Measurements from ENCODE around the gene IER3IP1.

DNA sequence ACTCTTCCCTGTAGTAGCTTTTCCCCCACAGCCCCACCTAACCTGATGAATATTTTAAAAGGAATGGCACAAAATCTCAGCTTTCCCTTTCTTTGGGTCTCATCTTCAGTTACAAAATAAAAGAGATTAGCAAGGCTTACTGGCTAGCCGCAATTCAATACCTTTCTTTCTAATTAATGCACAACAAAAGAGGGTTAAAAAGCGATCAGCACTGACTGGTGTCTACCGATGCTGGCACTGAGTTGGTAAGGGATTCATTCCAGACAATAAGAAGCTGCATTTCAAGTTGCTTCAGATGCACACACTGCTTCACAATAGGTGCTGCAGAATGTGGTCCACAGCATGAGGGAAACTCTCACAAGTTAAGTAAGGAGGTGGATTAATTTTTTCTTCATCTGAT lies 67.8 kb downstream of the IER3IP1 start:
- TF ChIP-seq POLR2AphosphoS5 (IDR thresholded peaks at IDR 0.05; ENCODE audit: low read depth, low read length) (no peak), TAF1 (IDR thresholded peaks at IDR 0.05; ENCODE audit: borderline replicate concordance, insufficient read depth, low read length) (no peak), SIN3A (IDR thresholded peaks at IDR 0.05; ENCODE audit: borderline replicate concordance, insufficient read depth, low read length) (no peak)
- TF ChIP-seq, protein P1, sequence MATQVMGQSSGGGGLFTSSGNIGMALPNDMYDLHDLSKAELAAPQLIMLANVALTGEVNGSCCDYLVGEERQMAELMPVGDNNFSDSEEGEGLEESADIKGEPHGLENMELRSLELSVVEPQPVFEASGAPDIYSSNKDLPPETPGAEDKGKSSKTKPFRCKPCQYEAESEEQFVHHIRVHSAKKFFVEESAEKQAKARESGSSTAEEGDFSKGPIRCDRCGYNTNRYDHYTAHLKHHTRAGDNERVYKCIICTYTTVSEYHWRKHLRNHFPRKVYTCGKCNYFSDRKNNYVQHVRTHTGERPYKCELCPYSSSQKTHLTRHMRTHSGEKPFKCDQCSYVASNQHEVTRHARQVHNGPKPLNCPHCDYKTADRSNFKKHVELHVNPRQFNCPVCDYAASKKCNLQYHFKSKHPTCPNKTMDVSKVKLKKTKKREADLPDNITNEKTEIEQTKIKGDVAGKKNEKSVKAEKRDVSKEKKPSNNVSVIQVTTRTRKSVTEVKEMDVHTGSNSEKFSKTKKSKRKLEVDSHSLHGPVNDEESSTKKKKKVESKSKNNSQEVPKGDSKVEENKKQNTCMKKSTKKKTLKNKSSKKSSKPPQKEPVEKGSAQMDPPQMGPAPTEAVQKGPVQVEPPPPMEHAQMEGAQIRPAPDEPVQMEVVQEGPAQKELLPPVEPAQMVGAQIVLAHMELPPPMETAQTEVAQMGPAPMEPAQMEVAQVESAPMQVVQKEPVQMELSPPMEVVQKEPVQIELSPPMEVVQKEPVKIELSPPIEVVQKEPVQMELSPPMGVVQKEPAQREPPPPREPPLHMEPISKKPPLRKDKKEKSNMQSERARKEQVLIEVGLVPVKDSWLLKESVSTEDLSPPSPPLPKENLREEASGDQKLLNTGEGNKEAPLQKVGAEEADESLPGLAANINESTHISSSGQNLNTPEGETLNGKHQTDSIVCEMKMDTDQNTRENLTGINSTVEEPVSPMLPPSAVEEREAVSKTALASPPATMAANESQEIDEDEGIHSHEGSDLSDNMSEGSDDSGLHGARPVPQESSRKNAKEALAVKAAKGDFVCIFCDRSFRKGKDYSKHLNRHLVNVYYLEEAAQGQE (IDR thresholded peaks at IDR 0.05; ENCODE audit: insufficient read depth in 1 of 2, low read depth in 2 of 2, low read length in 2 of 2): no peak

All from PFSK-1 (cell line).